A549 treated with AZD2906 at 1 μM for 4 hours (cell line): ENCODE measurements around the gene HERC2. TPM values are rescaled to one million over a fixed set of nuclear protein-coding genes. Genes with fewer than 3 reads are reported as not detected.

Experiments used
- total RNA-seq: library from RNA; stranded (reverse); fragments of 200-300 nt; extraction: Qiagen RNA extraction; gene quantifications from 5 replicates; pipeline ENCODE4 v1.2.3, GENCODE V29; 2022

The HERC2 gene
- total RNA-seq = 41.1 to 48.4 TPM (median 45.7 TPM) in 5 replicates

GRCh38 chr15:28322129-28322588, at the start of gene HERC2:
Gene HERC2 (minus strand): TSS chr15:28322179. CDS start chr15:28321433, 746 bp downstream.

GRCh38 chr15:28357984-28358383, 36.0 kb upstream of the HERC2 start, which contains the start of gene GOLGA6L24:
Gene GOLGA6L24 (minus strand): TSS chr15:28358084. CDS start chr15:28358023, 61 bp downstream.

GRCh38 chr15:28098766-28099554, 223.0 kb downstream of the HERC2 start, which contains the start of gene OCA2:
Gene OCA2 (minus strand): TSS chr15:28099315. CDS start chr15:28081874, 17,441 bp downstream.

Other genes starting within 250 kb of the HERC2 start
- gene OCA2, start 222.9 kb downstream of the HERC2 start, total RNA-seq = 0.28 to 0.41 TPM (median 0.38 TPM) in 5 replicates
- gene GOLGA6L24, start 35.9 kb upstream of the HERC2 start, total RNA-seq = not detected in 5 replicates
- 0.01 TPM in 1 of 5 replicates, not detected in the others for gene GOLGA8F, start 56.5 kb upstream of the HERC2 start, total RNA-seq
- gene GOLGA8G, start 210.8 kb upstream of the HERC2 start, total RNA-seq = not detected in 5 replicates
- not detected in 5 replicates for gene GOLGA6L25, start 231.4 kb upstream of the HERC2 start, total RNA-seq